ENCODE data around the gene SP6. TPM values are rescaled to one million over a fixed set of nuclear protein-coding genes. Genes with fewer than 3 reads are reported as not detected.

The SP6 gene
- total and polyA plus RNA-seq, 3 experiments from 2014 or later: 0.07 to 0.59 (median 0.09) TPM

GRCh38 chr17:47818002-47818695 lies 32.8 kb downstream of the SP6 start:
- Mint-ChIP-seq H3K36me3 (peaks cover 3 to 76% (median 6%) of the 10 kb centered on the region in 3 donors), H3K27me3 (no peaks in the 10 kb centered on the region), H3K4me1 (peaks cover 22 to 35% (median 25%) of the 10 kb centered on the region in 3 donors), H3K9me3 (no peaks in the 10 kb centered on the region), H3K27ac (peak overlapping the region in 2 of 8 donors; percentile 72 to 77), H3K4me3 (peak overlapping the region in 1 of 7 donors; percentile 27)
- no peaks in the 10 kb centered on the region for H3K9me3 ChIP-seq (ENCODE audit: low read length)
- CTCF ChIA-PET: no interaction called here
- DNase-seq: peak in 1 of 5 donors; percentile 37
- no peak overlapping the region for H3K4me3 ChIP-seq (ENCODE audit: low read length)
- peaks cover 26% of the 10 kb centered on the region for H3K4me1 ChIP-seq (ENCODE audit: insufficient read depth, low read length)
- H3K27me3 ChIP-seq (ENCODE audit: insufficient read depth, low read length, poor library complexity, severe bottlenecking): no peaks in the 10 kb centered on the region
- H3K27ac ChIP-seq (ENCODE audit: low read depth, low read length): no peak overlapping the region
- H3K36me3 ChIP-seq (ENCODE audit: insufficient read depth, low read length): peaks cover 45% of the 10 kb centered on the region
- POLR2A ChIA-PET: no interaction called here

- H3K27ac ChIP-seq (ENCODE audit: low read depth, low read length): no peak overlapping the region
- ChIA-PET POLR2A (no interaction called here), CTCF (interaction anchor here (0.8 kb wide), 1 partner anchor 13 kb away, joined by 3 read pairs; no protein-coding TSS in a partner anchor)
- Mint-ChIP-seq H3K4me1 (peaks cover 17 to 36% (median 22%) of the 10 kb centered on the region in 3 donors), H3K9me3 (no peaks in the 10 kb centered on the region), H3K27ac (peak overlapping the region in 1 of 8 donors; percentile 93), H3K36me3 (peaks cover 3 to 85% (median 9%) of the 10 kb centered on the region in 3 donors), H3K27me3 (no peaks in the 10 kb centered on the region), H3K4me3 (no peak overlapping the region)
- H3K4me1 ChIP-seq (ENCODE audit: insufficient read depth, low read length): peaks cover 18% of the 10 kb centered on the region
- no peaks in the 10 kb centered on the region for H3K27me3 ChIP-seq (ENCODE audit: insufficient read depth, low read length, poor library complexity, severe bottlenecking)
- no peaks in the 10 kb centered on the region for H3K9me3 ChIP-seq (ENCODE audit: low read length)
- peaks cover 45% of the 10 kb centered on the region for H3K36me3 ChIP-seq (ENCODE audit: insufficient read depth, low read length)
- no peak overlapping the region for H3K4me3 ChIP-seq (ENCODE audit: low read length)
- peak in 1 of 5 donors; percentile 30 for DNase-seq
Measured at GRCh38 chr17:47816947-47817346, 34.0 kb downstream of the SP6 start.

- H3K9me3 Mint-ChIP-seq: no peaks in the 10 kb centered on the region
- peaks cover 45% of the 10 kb centered on the region for H3K36me3 ChIP-seq (ENCODE audit: insufficient read depth, low read length)
- H3K4me3 Mint-ChIP-seq: no peak overlapping the region
- no peaks in the 10 kb centered on the region for H3K9me3 ChIP-seq (ENCODE audit: low read length)
- ChIA-PET POLR2A (no interaction called here), CTCF (no interaction called here)
- no peak overlapping the region for H3K4me3 ChIP-seq (ENCODE audit: low read length)
- H3K27ac ChIP-seq (ENCODE audit: low read depth, low read length): no peak overlapping the region
- peaks cover 14% of the 10 kb centered on the region for H3K4me1 ChIP-seq (ENCODE audit: insufficient read depth, low read length)
- H3K36me3 Mint-ChIP-seq: peaks cover 3 to 87% (median 16%) of the 10 kb centered on the region in 3 donors
- peak in 1 of 5 donors; percentile 44 for DNase-seq
- peak overlapping the region in 2 of 8 donors; percentile 15 to 93 for H3K27ac Mint-ChIP-seq
- no peaks in the 10 kb centered on the region for H3K27me3 ChIP-seq (ENCODE audit: insufficient read depth, low read length, poor library complexity, severe bottlenecking)
- H3K4me1 Mint-ChIP-seq: peaks cover 17 to 35% (median 20%) of the 10 kb centered on the region in 3 donors
- peaks cover 0 to 1% of the 10 kb centered on the region in 2 donors for H3K27me3 Mint-ChIP-seq
Measured at GRCh38 chr17:47816111-47816735, 34.7 kb downstream of the SP6 start.

GRCh38 chr17:47815106-47815918 lies 35.7 kb downstream of the SP6 start:
- peaks cover 0 to 2% of the 10 kb centered on the region in 2 donors for H3K27me3 Mint-ChIP-seq
- POLR2A ChIA-PET: interaction anchor here (0.6 kb wide), 1 partner anchor 489 kb away, joined by 3 read pairs; no protein-coding TSS in a partner anchor

GRCh38 chr17:47813512-47814031 lies 37.4 kb downstream of the SP6 start:
- H3K27ac Mint-ChIP-seq: peak overlapping the region in 2 of 8 donors; percentile 60 to 91
- no peaks in the 10 kb centered on the region for H3K9me3 Mint-ChIP-seq
- no peak overlapping the region for H3K27ac ChIP-seq (ENCODE audit: low read depth, low read length)
- H3K4me3 ChIP-seq (ENCODE audit: low read length): no peak overlapping the region
- ChIA-PET POLR2A (no interaction called here), CTCF (no interaction called here)
- H3K4me3 Mint-ChIP-seq: no peak overlapping the region
- peaks cover 44% of the 10 kb centered on the region for H3K36me3 ChIP-seq (ENCODE audit: insufficient read depth, low read length)
- no peaks in the 10 kb centered on the region for H3K4me1 ChIP-seq (ENCODE audit: insufficient read depth, low read length)
- peaks cover 0 to 2% of the 10 kb centered on the region in 2 donors for H3K27me3 Mint-ChIP-seq
- H3K9me3 ChIP-seq (ENCODE audit: low read length): no peaks in the 10 kb centered on the region
- H3K36me3 Mint-ChIP-seq: peaks cover 9 to 95% (median 26%) of the 10 kb centered on the region in 3 donors
- H3K27me3 ChIP-seq (ENCODE audit: insufficient read depth, low read length, poor library complexity, severe bottlenecking): no peaks in the 10 kb centered on the region
- H3K4me1 Mint-ChIP-seq: peaks cover 21 to 29% (median 22%) of the 10 kb centered on the region in 3 donors
- DNase-seq: peak in 1 of 5 donors; percentile 27

More at GRCh38 chr17:47815106-47815918, 35.7 kb downstream of the SP6 start:
- Mint-ChIP-seq H3K9me3 (no peaks in the 10 kb centered on the region), H3K4me3 (no peak overlapping the region), H3K36me3 (peaks cover 3 to 90% (median 21%) of the 10 kb centered on the region in 3 donors), H3K27ac (peak overlapping the region in 6 of 8 donors; percentile 40 to 85 (median 54)), H3K4me1 (peaks cover 17 to 35% (median 19%) of the 10 kb centered on the region in 3 donors)
- Histone ChIP-seq H3K4me3 (ENCODE audit: low read length) (no peak overlapping the region), H3K27me3 (ENCODE audit: insufficient read depth, low read length, poor library complexity, severe bottlenecking) (no peaks in the 10 kb centered on the region), H3K4me1 (ENCODE audit: insufficient read depth, low read length) (peaks cover 5% of the 10 kb centered on the region), H3K36me3 (ENCODE audit: insufficient read depth, low read length) (peaks cover 45% of the 10 kb centered on the region), H3K27ac (ENCODE audit: low read depth, low read length) (no peak overlapping the region), H3K9me3 (ENCODE audit: low read length) (no peaks in the 10 kb centered on the region)
- peak in 1 of 5 donors; percentile 25 for DNase-seq
- CTCF ChIA-PET: interaction anchor here (0.7 kb wide), 1 partner anchor 116 kb away, joined by 3 read pairs; no protein-coding TSS in a partner anchor

- H3K27me3 ChIP-seq (ENCODE audit: insufficient read depth, low read length, poor library complexity, severe bottlenecking): no peaks in the 10 kb centered on the region
- H3K9me3 ChIP-seq (ENCODE audit: low read length): no peaks in the 10 kb centered on the region
- Mint-ChIP-seq H3K27ac (peak overlapping the region in 6 of 8 donors; percentile 13 to 91 (median 88)), H3K9me3 (no peaks in the 10 kb centered on the region), H3K4me1 (peaks cover 21 to 29% (median 22%) of the 10 kb centered on the region in 3 donors), H3K36me3 (peaks cover 9 to 95% (median 30%) of the 10 kb centered on the region in 3 donors), H3K27me3 (peaks cover 0 to 2% of the 10 kb centered on the region in 2 donors), H3K4me3 (no peak overlapping the region)
- peak in 1 of 5 donors; percentile 28 for DNase-seq
- ChIA-PET POLR2A (no interaction called here), CTCF (no interaction called here)
- H3K4me3 ChIP-seq (ENCODE audit: low read length): no peak overlapping the region
- no peaks in the 10 kb centered on the region for H3K4me1 ChIP-seq (ENCODE audit: insufficient read depth, low read length)
- H3K36me3 ChIP-seq (ENCODE audit: insufficient read depth, low read length): peaks cover 40% of the 10 kb centered on the region
- H3K27ac ChIP-seq (ENCODE audit: low read depth, low read length): no peak overlapping the region
Measured at GRCh38 chr17:47813077-47813476, 37.9 kb downstream of the SP6 start.

- Histone ChIP-seq H3K4me1 (ENCODE audit: insufficient read depth, low read length) (no peaks in the 10 kb centered on the region), H3K27ac (ENCODE audit: low read depth, low read length) (no peak overlapping the region), H3K4me3 (ENCODE audit: low read length) (no peak overlapping the region), H3K36me3 (ENCODE audit: insufficient read depth, low read length) (peaks cover 34% of the 10 kb centered on the region), H3K27me3 (ENCODE audit: insufficient read depth, low read length, poor library complexity, severe bottlenecking) (no peaks in the 10 kb centered on the region), H3K9me3 (ENCODE audit: low read length) (no peaks in the 10 kb centered on the region)
- peaks cover 9 to 95% (median 32%) of the 10 kb centered on the region in 3 donors for H3K36me3 Mint-ChIP-seq
- CTCF ChIA-PET: no interaction called here
- peaks cover 21 to 29% (median 22%) of the 10 kb centered on the region in 3 donors for H3K4me1 Mint-ChIP-seq
- H3K27me3 Mint-ChIP-seq: peaks cover 0 to 2% of the 10 kb centered on the region in 2 donors
- POLR2A ChIA-PET: no interaction called here
- no peaks in the 10 kb centered on the region for H3K9me3 Mint-ChIP-seq
- no peak overlapping the region for H3K4me3 Mint-ChIP-seq
- peak overlapping the region in 7 of 8 donors; percentile 13 to 94 (median 91) for H3K27ac Mint-ChIP-seq
- peak in 1 of 5 donors; percentile 23 for DNase-seq
Measured at GRCh38 chr17:47812146-47812920, 38.6 kb downstream of the SP6 start.

All from CD8-positive, alpha-beta memory T cell (primary cell).